Measurements from ENCODE around the gene OPN4.

DNA sequence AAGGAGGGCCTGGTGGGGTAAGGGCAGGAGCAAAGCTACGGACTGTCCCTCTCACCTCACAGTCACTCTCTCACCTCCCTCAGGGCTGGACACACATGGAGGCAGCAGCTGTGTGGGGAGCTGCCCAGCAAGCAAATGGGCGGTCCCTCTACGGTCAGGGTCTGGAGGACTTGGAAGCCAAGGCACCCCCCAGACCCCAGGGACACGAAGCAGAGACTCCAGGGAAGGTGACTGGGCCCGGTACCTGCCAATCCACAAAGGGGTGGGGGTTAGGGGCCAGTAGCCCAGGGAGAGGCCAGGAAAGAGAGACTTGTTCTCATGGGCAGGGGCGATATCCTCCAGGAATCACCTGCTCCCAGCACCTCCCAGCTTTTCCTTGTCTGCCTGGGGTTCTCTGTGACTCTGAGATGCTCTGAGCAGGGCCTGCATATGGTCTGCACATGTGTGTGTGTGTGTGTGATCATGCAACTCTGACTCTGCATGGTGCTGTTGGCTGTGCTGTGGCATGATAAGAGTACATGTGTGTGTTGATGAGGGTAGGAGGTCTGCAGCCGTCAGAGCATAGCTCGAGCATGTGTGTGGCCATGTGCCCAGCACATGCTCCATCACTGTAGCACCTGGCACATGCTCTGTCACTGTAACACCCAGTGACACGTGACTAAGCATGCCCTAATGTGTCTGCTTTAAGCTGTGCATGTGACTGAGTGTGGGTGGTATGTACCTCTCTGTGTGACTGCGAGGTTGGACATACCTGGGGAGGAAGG is 9.4 kb downstream of the OPN4 start:
- TF ChIP-seq, protein P1, sequence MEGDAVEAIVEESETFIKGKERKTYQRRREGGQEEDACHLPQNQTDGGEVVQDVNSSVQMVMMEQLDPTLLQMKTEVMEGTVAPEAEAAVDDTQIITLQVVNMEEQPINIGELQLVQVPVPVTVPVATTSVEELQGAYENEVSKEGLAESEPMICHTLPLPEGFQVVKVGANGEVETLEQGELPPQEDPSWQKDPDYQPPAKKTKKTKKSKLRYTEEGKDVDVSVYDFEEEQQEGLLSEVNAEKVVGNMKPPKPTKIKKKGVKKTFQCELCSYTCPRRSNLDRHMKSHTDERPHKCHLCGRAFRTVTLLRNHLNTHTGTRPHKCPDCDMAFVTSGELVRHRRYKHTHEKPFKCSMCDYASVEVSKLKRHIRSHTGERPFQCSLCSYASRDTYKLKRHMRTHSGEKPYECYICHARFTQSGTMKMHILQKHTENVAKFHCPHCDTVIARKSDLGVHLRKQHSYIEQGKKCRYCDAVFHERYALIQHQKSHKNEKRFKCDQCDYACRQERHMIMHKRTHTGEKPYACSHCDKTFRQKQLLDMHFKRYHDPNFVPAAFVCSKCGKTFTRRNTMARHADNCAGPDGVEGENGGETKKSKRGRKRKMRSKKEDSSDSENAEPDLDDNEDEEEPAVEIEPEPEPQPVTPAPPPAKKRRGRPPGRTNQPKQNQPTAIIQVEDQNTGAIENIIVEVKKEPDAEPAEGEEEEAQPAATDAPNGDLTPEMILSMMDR (IDR thresholded peaks at IDR 0.05; ENCODE audit: insufficient read depth, low read depth, low read length): no peak
- TF ChIP-seq EZH2 (IDR thresholded peaks at IDR 0.05; ENCODE audit: insufficient read depth, low read length): no peak

Data from astrocyte (in vitro differentiated cells and primary cell).